NT2/D1 (cell line): ENCODE results near the gene ZNF22.

ENCODE experiments used
- DNase-seq: peaks from one replicate; pipeline ENCODE4 v3.0.0-alpha.2; 2011; ENCODE audit warnings: low read depth, low spot score
- H3K27me3 ChIP-seq: 2 replicates; pipeline ENCODE4 v1.6.0; 2011; ENCODE audit warnings: mild to moderate bottlenecking; ENCODE audit not compliant: insufficient read length, insufficient read depth
- H3K36me3 ChIP-seq: 2 replicates; pipeline ENCODE4 v1.6.1; 2011; ENCODE audit warnings: mild to moderate bottlenecking, low read length, mixed read lengths; ENCODE audit not compliant: insufficient read depth, insufficient read length
- H3K4me1 ChIP-seq: 2 replicates; pipeline ENCODE4 v1.5.1; 2011; ENCODE audit not compliant: insufficient read depth, insufficient read length
- H3K4me3 ChIP-seq: 2 replicates; pipeline ENCODE4 v1.5.1; 2011; ENCODE audit warnings: low read depth; ENCODE audit not compliant: insufficient read length
- H3K9ac ChIP-seq: 2 replicates; pipeline ENCODE4 v1.6.0; 2011; ENCODE audit warnings: low read depth; ENCODE audit not compliant: insufficient read length
- H3K9me3 ChIP-seq: 2 replicates; pipeline ENCODE4 v1.5.1; 2011; ENCODE audit warnings: mild to moderate bottlenecking, low read length; ENCODE audit not compliant: insufficient read depth
- SUZ12 ChIP-seq: IDR thresholded peaks from 2 replicates; pipeline ENCODE4 v1.6.1; 2011; ENCODE audit not compliant: insufficient read length, insufficient read depth; ENCODE audit errors: extremely low read depth
- YY1 ChIP-seq: IDR thresholded peaks from 2 replicates; pipeline ENCODE4 v1.6.1; 2011; ENCODE audit not compliant: insufficient read length, insufficient read depth
- ZNF274 ChIP-seq: IDR thresholded peaks from 2 replicates; pipeline ENCODE4 v1.6.1; 2011; ENCODE audit warnings: mild to moderate bottlenecking, low read depth, low read length

Gene ZNF22

GRCh38 chr10:45035673-45036072 lies 35.0 kb downstream of the ZNF22 start:
- Histone ChIP-seq H3K27me3 (no peaks in the 10 kb centered on the region), H3K36me3 (no peaks in the 10 kb centered on the region), H3K4me3 (no peak overlapping the region), H3K4me1 (no peaks in the 10 kb centered on the region), H3K9me3 (no peaks in the 10 kb centered on the region), H3K9ac (no peak overlapping the region)
- DNase-seq, result no peak
- TF ChIP-seq YY1 (no peak), SUZ12 (no peak), ZNF274 (no peak)

GRCh38 chr10:45040921-45041542 lies 40.3 kb downstream of the ZNF22 start:
- DNase-seq, result no peak

GRCh38 chr10:45044290-45044689 lies 43.6 kb downstream of the ZNF22 start:
- Histone ChIP-seq H3K9ac (no peak overlapping the region), H3K27me3 (no peaks in the 10 kb centered on the region), H3K4me3 (no peak overlapping the region), H3K36me3 (no peaks in the 10 kb centered on the region), H3K9me3 (no peaks in the 10 kb centered on the region), H3K4me1 (no peaks in the 10 kb centered on the region)
- TF ChIP-seq SUZ12 (no peak), YY1 (no peak), ZNF274 (no peak)
- no peak for DNase-seq

More at GRCh38 chr10:45040921-45041542, 40.3 kb downstream of the ZNF22 start:
- no peak for TF ChIP-seq SUZ12
- no peak for TF ChIP-seq YY1
- TF ChIP-seq ZNF274, result no peak
- H3K9ac ChIP-seq, result no peak overlapping the region
- no peaks in the 10 kb centered on the region for H3K27me3 ChIP-seq
- H3K36me3 ChIP-seq, result no peaks in the 10 kb centered on the region
- H3K4me1 ChIP-seq, result no peaks in the 10 kb centered on the region
- no peaks in the 10 kb centered on the region for H3K9me3 ChIP-seq
- no peak overlapping the region for H3K4me3 ChIP-seq

GRCh38 chr10:45050551-45051235 lies 50.0 kb downstream of the ZNF22 start:
- H3K9me3 ChIP-seq, result no peaks in the 10 kb centered on the region
- no peak overlapping the region for H3K9ac ChIP-seq
- TF ChIP-seq SUZ12, result no peak
- TF ChIP-seq YY1, result no peak
- no peak for TF ChIP-seq ZNF274
- no peak overlapping the region for H3K4me3 ChIP-seq
- H3K27me3 ChIP-seq, result no peaks in the 10 kb centered on the region
- no peak for DNase-seq
- H3K4me1 ChIP-seq, result no peaks in the 10 kb centered on the region
- H3K36me3 ChIP-seq, result no peaks in the 10 kb centered on the region

- no peaks in the 10 kb centered on the region for H3K9me3 ChIP-seq
- H3K9ac ChIP-seq, result no peak overlapping the region
- H3K27me3 ChIP-seq, result no peaks in the 10 kb centered on the region
- no peaks in the 10 kb centered on the region for H3K4me1 ChIP-seq
- H3K4me3 ChIP-seq, result no peak overlapping the region
- DNase-seq, result no peak
- H3K36me3 ChIP-seq, result no peaks in the 10 kb centered on the region
- TF ChIP-seq YY1 (no peak), SUZ12 (no peak), ZNF274 (no peak)
Measured at GRCh38 chr10:45052700-45053099, 52.0 kb downstream of the ZNF22 start.

- no peaks in the 10 kb centered on the region for H3K4me1 ChIP-seq
- H3K4me3 ChIP-seq, result no peak overlapping the region
- TF ChIP-seq ZNF274, result no peak
- TF ChIP-seq YY1, result no peak
- no peak for TF ChIP-seq SUZ12
- no peaks in the 10 kb centered on the region for H3K36me3 ChIP-seq
- no peaks in the 10 kb centered on the region for H3K27me3 ChIP-seq
- no peaks in the 10 kb centered on the region for H3K9me3 ChIP-seq
- DNase-seq, result no peak
- H3K9ac ChIP-seq, result no peak overlapping the region
Measured at GRCh38 chr10:45053569-45054100, 52.9 kb downstream of the ZNF22 start.
